ENCODE data around the gene PER3.

DNA sequence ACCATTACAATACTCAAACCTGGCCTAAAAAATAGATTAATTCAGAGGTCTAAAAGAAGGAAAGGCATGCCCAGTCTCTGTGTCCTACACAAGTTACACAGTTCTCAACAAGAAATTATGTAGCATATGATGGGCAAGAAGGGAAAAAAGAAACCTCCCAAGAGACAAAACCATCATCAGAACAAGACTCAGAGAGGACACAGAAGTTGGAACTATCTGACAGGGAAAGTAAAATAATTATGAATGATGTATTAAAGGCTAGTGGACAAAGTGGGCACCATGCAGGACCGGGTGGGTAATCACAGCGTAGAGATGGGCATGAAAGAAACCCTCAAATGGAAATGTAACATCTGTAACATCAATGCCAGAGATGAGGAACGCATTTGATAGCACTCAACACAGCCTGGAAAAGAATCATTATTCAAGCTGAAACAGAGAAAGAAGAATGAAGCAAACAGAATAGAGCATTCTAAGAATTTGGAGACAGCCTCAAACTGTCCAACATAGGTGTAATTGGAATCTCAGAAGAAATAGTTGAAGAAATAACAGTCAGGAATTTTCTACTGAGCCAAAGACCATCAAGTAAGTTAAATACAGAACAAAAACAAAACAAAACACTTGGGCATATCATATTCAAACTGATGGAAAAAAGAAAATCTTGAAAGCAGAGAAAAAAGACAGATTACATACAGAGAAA is 29.7 kb downstream of the PER3 start:
- TF ChIP-seq POLR2A (IDR thresholded peaks at IDR 0.05; ENCODE audit: low read depth, low read length) (no peak), SPI1 (IDR thresholded peaks at IDR 0.05; ENCODE audit: low read depth, low read length) (no peak)

Measured in GM12891 (cell line).